Measurements from ENCODE around the gene STK38. TPM values are rescaled to one million over a fixed set of nuclear protein-coding genes. Genes with fewer than 3 reads are reported as not detected.

Gene STK38
- total and polyA plus RNA-seq, 2 of the 13 experiments (the other 11 are each of a cell fraction or from before 2014, with no cell fraction given) = 10.3 to 20.7 TPM

DNA sequence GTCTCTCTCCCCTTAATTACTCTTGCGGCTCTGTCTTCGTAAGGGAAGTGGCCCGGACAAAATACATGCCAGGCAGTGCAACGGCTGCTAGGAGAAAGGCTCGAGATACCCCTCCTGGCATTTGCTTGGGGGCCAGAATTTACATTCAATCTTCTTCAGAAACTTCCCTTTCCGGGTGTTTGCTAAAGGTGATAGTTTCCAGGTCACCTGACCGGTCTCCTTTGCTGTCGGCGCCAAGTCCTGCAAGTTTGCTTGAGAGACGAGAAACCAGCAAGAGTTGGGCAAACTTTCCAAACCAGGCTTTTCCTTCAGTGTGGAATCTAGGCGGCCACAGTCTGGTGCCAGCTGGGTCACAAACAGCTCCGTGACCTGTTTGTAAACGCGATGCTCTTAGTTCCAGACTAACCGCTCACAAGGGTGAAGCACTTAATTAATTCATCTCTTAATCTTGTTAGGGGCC lies 46.3 kb upstream of the STK38 start (continued):
- TF ChIP-seq, protein P1, sequence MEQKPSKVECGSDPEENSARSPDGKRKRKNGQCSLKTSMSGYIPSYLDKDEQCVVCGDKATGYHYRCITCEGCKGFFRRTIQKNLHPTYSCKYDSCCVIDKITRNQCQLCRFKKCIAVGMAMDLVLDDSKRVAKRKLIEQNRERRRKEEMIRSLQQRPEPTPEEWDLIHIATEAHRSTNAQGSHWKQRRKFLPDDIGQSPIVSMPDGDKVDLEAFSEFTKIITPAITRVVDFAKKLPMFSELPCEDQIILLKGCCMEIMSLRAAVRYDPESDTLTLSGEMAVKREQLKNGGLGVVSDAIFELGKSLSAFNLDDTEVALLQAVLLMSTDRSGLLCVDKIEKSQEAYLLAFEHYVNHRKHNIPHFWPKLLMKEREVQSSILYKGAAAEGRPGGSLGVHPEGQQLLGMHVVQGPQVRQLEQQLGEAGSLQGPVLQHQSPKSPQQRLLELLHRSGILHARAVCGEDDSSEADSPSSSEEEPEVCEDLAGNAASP (CRISPR knock-in tag; IDR thresholded peaks at IDR 0.05; ENCODE audit: borderline replicate concordance) = no peak
- TF ChIP-seq ZNF230 (CRISPR knock-in tag; IDR thresholded peaks at IDR 0.05) = no peak
- no peak for TF ChIP-seq HMGA1 (CRISPR knock-in tag; conservative IDR thresholded peaks at IDR 0.05)
- 0 out of 2 replicates have a peak, but pooled peaks have one; percentile 21 for TF ChIP-seq TP53 (CRISPR knock-in tag; conservative IDR thresholded peaks at IDR 0.05)
- TF ChIP-seq NCOR1 (IDR thresholded peaks at IDR 0.05; ENCODE audit: borderline replicate concordance, low read length) = no peak
- TF ChIP-seq GTF3A (CRISPR knock-in tag; conservative IDR thresholded peaks at IDR 0.05) = no peak
- TF ChIP-seq JUNB (CRISPR knock-in tag; IDR thresholded peaks at IDR 0.05; ENCODE audit: borderline replicate concordance) = no peak
- TF ChIP-seq, protein P2, sequence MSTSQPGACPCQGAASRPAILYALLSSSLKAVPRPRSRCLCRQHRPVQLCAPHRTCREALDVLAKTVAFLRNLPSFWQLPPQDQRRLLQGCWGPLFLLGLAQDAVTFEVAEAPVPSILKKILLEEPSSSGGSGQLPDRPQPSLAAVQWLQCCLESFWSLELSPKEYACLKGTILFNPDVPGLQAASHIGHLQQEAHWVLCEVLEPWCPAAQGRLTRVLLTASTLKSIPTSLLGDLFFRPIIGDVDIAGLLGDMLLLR (CRISPR knock-in tag; IDR thresholded peaks at IDR 0.05) = 0 out of 2 replicates have a peak, but pooled peaks have one; percentile 37
- TF ChIP-seq GABPB1 (CRISPR knock-in tag; IDR thresholded peaks at IDR 0.05) = no peak
- TF ChIP-seq, protein P3, sequence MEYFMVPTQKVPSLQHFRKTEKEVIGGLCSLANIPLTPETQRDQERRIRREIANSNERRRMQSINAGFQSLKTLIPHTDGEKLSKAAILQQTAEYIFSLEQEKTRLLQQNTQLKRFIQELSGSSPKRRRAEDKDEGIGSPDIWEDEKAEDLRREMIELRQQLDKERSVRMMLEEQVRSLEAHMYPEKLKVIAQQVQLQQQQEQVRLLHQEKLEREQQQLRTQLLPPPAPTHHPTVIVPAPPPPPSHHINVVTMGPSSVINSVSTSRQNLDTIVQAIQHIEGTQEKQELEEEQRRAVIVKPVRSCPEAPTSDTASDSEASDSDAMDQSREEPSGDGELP (IDR thresholded peaks at IDR 0.05; ENCODE audit: borderline replicate concordance, low read depth) = peak; percentile 58; the same call in 1 of the 2 replicates
- no peak for TF ChIP-seq ZNF17 (CRISPR knock-in tag; IDR thresholded peaks at IDR 0.05)
- no peak for TF ChIP-seq ZMYM3 (CRISPR knock-in tag; IDR thresholded peaks at IDR 0.05)
- TF ChIP-seq ZNF607 (CRISPR knock-in tag; IDR thresholded peaks at IDR 0.05; ENCODE audit: borderline replicate concordance) = no peak
- TF ChIP-seq CEBPB (IDR thresholded peaks at IDR 0.05; ENCODE audit: borderline replicate concordance, low read depth, low read length) = no peak
- TF ChIP-seq ZFYVE20 (CRISPR knock-in tag; IDR thresholded peaks at IDR 0.05; ENCODE audit: borderline replicate concordance, low read depth) = no peak
- TF ChIP-seq ZNF850 (CRISPR knock-in tag; conservative IDR thresholded peaks at IDR 0.05) = 0 out of 2 replicates have a peak, but pooled peaks have one; percentile 20
- no peak; the same call in 1 of the 2 replicates for TF ChIP-seq SP140L (CRISPR knock-in tag; IDR thresholded peaks at IDR 0.05; ENCODE audit: borderline replicate concordance)
- TF ChIP-seq, protein P4, sequence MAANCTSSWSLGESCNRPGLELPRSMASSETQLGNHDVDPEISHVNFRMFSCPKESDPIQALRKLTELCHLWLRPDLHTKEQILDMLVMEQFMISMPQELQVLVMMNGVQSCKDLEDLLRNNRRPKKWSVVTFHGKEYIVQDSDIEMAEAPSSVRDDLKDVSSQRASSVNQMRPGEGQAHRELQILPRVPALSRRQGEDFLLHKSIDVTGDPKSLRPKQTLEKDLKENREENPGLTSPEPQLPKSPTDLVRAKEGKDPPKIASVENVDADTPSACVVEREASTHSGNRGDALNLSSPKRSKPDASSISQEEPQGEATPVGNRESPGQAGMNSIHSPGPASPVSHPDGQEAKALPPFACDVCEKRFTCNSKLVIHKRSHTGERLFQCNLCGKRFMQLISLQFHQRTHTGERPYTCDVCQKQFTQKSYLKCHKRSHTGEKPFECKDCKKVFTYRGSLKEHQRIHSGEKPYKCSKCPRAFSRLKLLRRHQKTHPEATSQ (CRISPR knock-in tag; IDR thresholded peaks at IDR 0.05; ENCODE audit: borderline replicate concordance) = 0 out of 2 replicates have a peak, but pooled peaks have one; percentile 8
- 0 out of 2 replicates have a peak, but pooled peaks have one; percentile 51 for TF ChIP-seq GLI4 (CRISPR knock-in tag; IDR thresholded peaks at IDR 0.05; ENCODE audit: borderline replicate concordance)
- TF ChIP-seq NR3C1 (CRISPR knock-in tag; IDR thresholded peaks at IDR 0.05) = no peak
- TF ChIP-seq MAF1 (CRISPR knock-in tag; IDR thresholded peaks at IDR 0.05; ENCODE audit: borderline replicate concordance) = 0 out of 2 replicates have a peak, but pooled peaks have one; percentile 22
- TF ChIP-seq, protein P5, sequence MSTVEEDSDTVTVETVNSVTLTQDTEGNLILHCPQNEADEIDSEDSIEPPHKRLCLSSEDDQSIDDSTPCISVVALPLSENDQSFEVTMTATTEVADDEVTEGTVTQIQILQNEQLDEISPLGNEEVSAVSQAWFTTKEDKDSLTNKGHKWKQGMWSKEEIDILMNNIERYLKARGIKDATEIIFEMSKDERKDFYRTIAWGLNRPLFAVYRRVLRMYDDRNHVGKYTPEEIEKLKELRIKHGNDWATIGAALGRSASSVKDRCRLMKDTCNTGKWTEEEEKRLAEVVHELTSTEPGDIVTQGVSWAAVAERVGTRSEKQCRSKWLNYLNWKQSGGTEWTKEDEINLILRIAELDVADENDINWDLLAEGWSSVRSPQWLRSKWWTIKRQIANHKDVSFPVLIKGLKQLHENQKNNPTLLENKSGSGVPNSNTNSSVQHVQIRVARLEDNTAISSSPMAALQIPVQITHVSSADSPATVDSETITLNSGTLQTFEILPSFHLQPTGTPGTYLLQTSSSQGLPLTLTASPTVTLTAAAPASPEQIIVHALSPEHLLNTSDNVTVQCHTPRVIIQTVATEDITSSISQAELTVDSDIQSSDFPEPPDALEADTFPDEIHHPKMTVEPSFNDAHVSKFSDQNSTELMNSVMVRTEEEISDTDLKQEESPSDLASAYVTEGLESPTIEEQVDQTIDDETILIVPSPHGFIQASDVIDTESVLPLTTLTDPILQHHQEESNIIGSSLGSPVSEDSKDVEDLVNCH (CRISPR knock-in tag; IDR thresholded peaks at IDR 0.05) = no peak
- TF ChIP-seq SKI (IDR thresholded peaks at IDR 0.05; ENCODE audit: partially characterized antibody) = no peak
- no peak for TF ChIP-seq KDM5B (CRISPR knock-in tag; IDR thresholded peaks at IDR 0.05; ENCODE audit: borderline replicate concordance)
